Measurements from ENCODE around the gene IFNGR1. TPM values are rescaled to one million over a fixed set of nuclear protein-coding genes. Genes with fewer than 3 reads are reported as not detected.

Gene IFNGR1
- total RNA-seq, 1 experiment from 2014 or later: 19.5 TPM

GRCh38 chr6:137160763-137161162 lies 58.4 kb downstream of the IFNGR1 start:
- Histone ChIP-seq H4K20me1 (ENCODE audit: insufficient read depth) (no peaks in the 10 kb centered on the region), H3K4me1 (replicated peaks; ENCODE audit: insufficient read depth) (peaks cover 25% of the 10 kb centered on the region), H3K9me3 (ENCODE audit: insufficient read depth, low read depth) (peaks cover 26% of the 10 kb centered on the region; the same call in 1 of the 2 replicates), H3K27ac (no peak overlapping the region), H3K9me2 (ENCODE audit: insufficient read depth) (no peaks in the 10 kb centered on the region), H3K36me3 (ENCODE audit: low read depth) (no peaks in the 10 kb centered on the region), H3K4me2 (no peak overlapping the region), H3K79me2 (ENCODE audit: low read depth) (no peaks in the 10 kb centered on the region), H2AFZ (no peak overlapping the region), H3F3A (ENCODE audit: insufficient read depth, low read depth) (peaks cover 18% of the 10 kb centered on the region; the same call in 1 of the 2 replicates), H3K27me3 (ENCODE audit: insufficient read depth, low read depth) (no peaks in the 10 kb centered on the region), H3K4me3 (no peak overlapping the region)
- intact Hi-C loops (cut with micrococcal nuclease; ENCODE audit: unreplicated experiment): no loop called here
- no TSS peak for BruUV-seq (replicated peaks)
- TF ChIP-seq CTCF (conservative IDR thresholded peaks at IDR 0.05) (no peak), EZH2 (IDR thresholded peaks at IDR 0.05; ENCODE audit: low read depth) (no peak)
- POLR2A ChIA-PET (ENCODE audit: unreplicated experiment): no interaction called here
- CTCF ChIA-PET: no interaction called here
- DNase-seq: peak in 1 of 2 experiments; percentile 93

GRCh38 chr6:137159912-137160311 lies 59.3 kb downstream of the IFNGR1 start:
- H3K4me2 ChIP-seq: no peak overlapping the region
- no TSS peak for BruUV-seq (replicated peaks)
- intact Hi-C loops (cut with micrococcal nuclease; ENCODE audit: unreplicated experiment): no loop called here
- no peak overlapping the region for H2AFZ ChIP-seq
- H3K79me2 ChIP-seq (ENCODE audit: low read depth): no peaks in the 10 kb centered on the region
- H3K27me3 ChIP-seq (ENCODE audit: insufficient read depth, low read depth): no peaks in the 10 kb centered on the region
- H3K27ac ChIP-seq: no peak overlapping the region
- H4K20me1 ChIP-seq (ENCODE audit: insufficient read depth): no peaks in the 10 kb centered on the region
- H3K9me3 ChIP-seq (ENCODE audit: insufficient read depth, low read depth): peaks cover 26% of the 10 kb centered on the region; the same call in 1 of the 2 replicates
- H3K4me1 ChIP-seq (replicated peaks; ENCODE audit: insufficient read depth): peaks cover 28% of the 10 kb centered on the region
- H3K9me2 ChIP-seq (ENCODE audit: insufficient read depth): no peaks in the 10 kb centered on the region
- no peak for DNase-seq
- no peaks in the 10 kb centered on the region for H3K36me3 ChIP-seq (ENCODE audit: low read depth)
- no peak overlapping the region for H3K4me3 ChIP-seq
- peaks cover 18% of the 10 kb centered on the region; the same call in 1 of the 2 replicates for H3F3A ChIP-seq (ENCODE audit: insufficient read depth, low read depth)
- TF ChIP-seq EZH2 (IDR thresholded peaks at IDR 0.05; ENCODE audit: low read depth) (no peak), CTCF (conservative IDR thresholded peaks at IDR 0.05) (no peak)
- ChIA-PET CTCF (interaction anchor here (0.6 kb wide), 1 partner anchor 70 kb away, joined by 3 read pairs; no protein-coding TSS in a partner anchor), POLR2A (ENCODE audit: unreplicated experiment) (no interaction called here)

GRCh38 chr6:137157601-137158000 lies 61.6 kb downstream of the IFNGR1 start:
- ChIA-PET POLR2A (ENCODE audit: unreplicated experiment) (no interaction called here), CTCF (interaction anchor here (0.7 kb wide), 1 partner anchor 33 kb away, joined by 3 read pairs; no protein-coding TSS in a partner anchor)
- Histone ChIP-seq H3K4me1 (replicated peaks; ENCODE audit: insufficient read depth) (peaks cover 28% of the 10 kb centered on the region), H3K36me3 (ENCODE audit: low read depth) (no peaks in the 10 kb centered on the region), H3K27ac (no peak overlapping the region), H3F3A (ENCODE audit: insufficient read depth, low read depth) (peaks cover 18% of the 10 kb centered on the region; the same call in 1 of the 2 replicates), H3K4me3 (no peak overlapping the region), H3K4me2 (no peak overlapping the region), H3K9me2 (ENCODE audit: insufficient read depth) (no peaks in the 10 kb centered on the region), H2AFZ (no peak overlapping the region), H3K9me3 (ENCODE audit: insufficient read depth, low read depth) (0 out of 2 replicates have a peak, but pooled peaks cover 8% of the 10 kb centered on the region), H3K27me3 (ENCODE audit: insufficient read depth, low read depth) (no peaks in the 10 kb centered on the region), H4K20me1 (ENCODE audit: insufficient read depth) (no peaks in the 10 kb centered on the region), H3K79me2 (ENCODE audit: low read depth) (no peaks in the 10 kb centered on the region)
- BruUV-seq (replicated peaks): no TSS peak
- no peak for DNase-seq
- intact Hi-C loops (cut with micrococcal nuclease; ENCODE audit: unreplicated experiment): no loop called here
- TF ChIP-seq EZH2 (IDR thresholded peaks at IDR 0.05; ENCODE audit: low read depth) (no peak), CTCF (conservative IDR thresholded peaks at IDR 0.05) (no peak)

Data from PC-9 (cell line).